NT2/D1 (cell line): ENCODE measurements around the gene STAT5B.

Experiments
- YY1 ChIP-seq: IDR thresholded peaks from 2 replicates; pipeline ENCODE4 v1.6.1; 2011; ENCODE audit not compliant: insufficient read length, insufficient read depth
- ZNF274 ChIP-seq: IDR thresholded peaks from 2 replicates; pipeline ENCODE4 v1.6.1; 2011; ENCODE audit warnings: mild to moderate bottlenecking, low read depth, low read length

GRCh38 chr17:42163113-42163512 lies 113.1 kb downstream of the STAT5B start:
- TF ChIP-seq YY1 (no peak), ZNF274 (no peak)
